SK-N-SH (cell line): ENCODE data around the gene GJB1. TPM values are rescaled to one million over a fixed set of nuclear protein-coding genes. Genes with fewer than 3 reads are reported as not detected.

Source experiments
- CTCF ChIA-PET: fragments of 300-600, 350-600 bp; formaldehyde crosslinking; extraction: SDS; loops from one replicate; lab custom pipeline; 2021; lab: Yijun Ruan, JAX
- POLR2A ChIA-PET: fragments of 350-600 bp; sonication (Branson Sonifier 250); formaldehyde crosslinking; extraction: SDS; loops from one replicate; lab custom pipeline; 2020; ENCODE audit warnings: antibody characterized with exemption, inconsistent platforms; lab: Yijun Ruan, JAX
- DNase-seq: peaks from one replicate; pipeline ENCODE4 v3.0.0; 2012
- H2AFZ ChIP-seq: fragments of 200-600 bp; sonication (generic); 2 replicates; pipeline ENCODE4 v1.8.1; 2016; ENCODE audit warnings: antibody characterized with exemption, mild to moderate bottlenecking, low read depth
- H3F3A ChIP-seq: fragments of 200-600 bp; sonication (generic); replicated peaks from 2 replicates; pipeline ENCODE3; 2016; ENCODE audit warnings: antibody characterized with exemption, mild to moderate bottlenecking; ENCODE audit not compliant: insufficient read depth
- H3K27ac ChIP-seq, 2 experiments: fragments of 200-500 bp in 1 of 2; fragments of 200-600 bp in 1 of 2; sonication (Bioruptor generic) in 1 of 2; sonication (generic), shearing (Covaris generic) in 1 of 2; 2 replicates each; pipeline versions ENCODE4 v1.5.1 to v1.6.1; 2014 to 2016; ENCODE audit warnings: low read depth in 2 of 2, inconsistent platforms in 1 of 2, low read length in 1 of 2, mild to moderate bottlenecking in 1 of 2, mixed read lengths in 1 of 2
- H3K27me3 ChIP-seq: fragments of 200-600 bp; sonication (generic), shearing (Covaris generic); 2 replicates; pipeline ENCODE4 v1.6.1; 2016; ENCODE audit warnings: mixed run types; ENCODE audit not compliant: insufficient read depth
- H3K36me3 ChIP-seq, 2 experiments: fragments of 200-500 bp in 1 of 2; fragments of 200-600 bp in 1 of 2; sonication (Bioruptor generic) in 1 of 2; sonication (generic) in 1 of 2; replicated peaks in 1 of 2; 2 replicates each; pipeline versions ENCODE3 to v1.5.1; 2014 to 2016; ENCODE audit warnings: low read length in 1 of 2, mild to moderate bottlenecking in 1 of 2; ENCODE audit not compliant: insufficient read depth in 2 of 2, control insufficient read depth in 1 of 2
- H3K4me1 ChIP-seq, 2 experiments: fragments of 200-500 bp in 1 of 2; fragments of 200-600 bp in 1 of 2; sonication (Bioruptor generic) in 1 of 2; sonication (generic), shearing (Covaris generic) in 1 of 2; 2 replicates each; pipeline versions ENCODE4 v1.5.1 to v1.6.1; 2014 to 2016; ENCODE audit warnings: low read depth in 1 of 2, low read length in 1 of 2, mixed run types in 1 of 2; ENCODE audit not compliant: insufficient read depth in 2 of 2, control insufficient read depth in 1 of 2
- H3K4me2 ChIP-seq: fragments of 200-600 bp; sonication (generic), shearing (Covaris generic); 2 replicates; pipeline ENCODE4 v1.6.1; 2017; ENCODE audit warnings: mixed run types
- H3K4me3 ChIP-seq, 2 experiments: fragments of 200-500 bp in 1 of 2; fragments of 200-600 bp in 1 of 2; sonication (Bioruptor generic) in 1 of 2; sonication (generic), shearing (Covaris generic) in 1 of 2; 2 replicates each; pipeline versions ENCODE4 v1.5.1 to v1.8.1; 2014 to 2016; ENCODE audit warnings: low read depth in 2 of 2, inconsistent platforms in 1 of 2, low read length in 1 of 2, mild to moderate bottlenecking in 1 of 2, mixed read lengths in 1 of 2, moderate library complexity in 1 of 2
- H3K79me2 ChIP-seq: fragments of 200-600 bp; sonication (generic); 2 replicates; pipeline ENCODE4 v1.8.1; 2017; ENCODE audit warnings: mild to moderate bottlenecking; ENCODE audit not compliant: insufficient read depth
- H3K9ac ChIP-seq: fragments of 200-600 bp; sonication (generic); 2 replicates; pipeline ENCODE4 v1.6.1; 2017; ENCODE audit warnings: mixed run types
- H3K9me2 ChIP-seq: fragments of 200-600 bp; sonication (generic); 2 replicates; pipeline ENCODE4 v1.6.1; 2017; ENCODE audit warnings: mixed run types
- H3K9me3 ChIP-seq: fragments of 200-600 bp; sonication (generic); 2 replicates; pipeline ENCODE4 v1.6.1; 2017; ENCODE audit warnings: mixed run types, mild to moderate bottlenecking, moderate library complexity
- H4K20me1 ChIP-seq: fragments of 200-600 bp; sonication (generic); 2 replicates; pipeline ENCODE4 v1.6.1; 2017; ENCODE audit warnings: mild to moderate bottlenecking, mixed run types; ENCODE audit not compliant: insufficient read depth
- CTCF ChIP-seq: fragments of 200-600 bp; sonication (generic); IDR thresholded peaks from 2 replicates; pipeline ENCODE4 v1.6.1; 2017; ENCODE audit warnings: antibody characterized with exemption, mild to moderate bottlenecking, moderate library complexity
- EP300 ChIP-seq, 2 experiments: IDR thresholded peaks; 2 replicates each; pipeline versions ENCODE4 v1.4.0 to v1.6.1; 2012; ENCODE audit warnings: borderline replicate concordance in 1 of 2, low read depth in 1 of 2, low read length in 1 of 2
- GATA2 ChIP-seq: sonication (generic); formaldehyde crosslinking; IDR thresholded peaks from 2 replicates; pipeline ENCODE4 v1.5.0; 2020; ENCODE audit warnings: mild to moderate bottlenecking, missing genetic modification reagents
- MXI1 ChIP-seq: IDR thresholded peaks from 2 replicates; pipeline ENCODE4 v1.6.1; 2012; ENCODE audit warnings: mild to moderate bottlenecking, low read depth, low read length, improper control_type of control experiment
- NFIC ChIP-seq: IDR thresholded peaks from 2 replicates; pipeline ENCODE4 v1.4.0; 2012; ENCODE audit warnings: borderline replicate concordance
- NRF1 ChIP-seq: IDR thresholded peaks from 2 replicates; pipeline ENCODE4 v1.6.1; 2012; ENCODE audit warnings: low read depth, mild to moderate bottlenecking, low read length
- RFX5 ChIP-seq: IDR thresholded peaks from 2 replicates; pipeline ENCODE4 v1.6.1; 2012; ENCODE audit warnings: mild to moderate bottlenecking, improper control_type of control experiment, low read length
- RXRA ChIP-seq: IDR thresholded peaks from 2 replicates; pipeline ENCODE4 v1.4.0; 2012; ENCODE audit warnings: low read depth, mild to moderate bottlenecking, borderline replicate concordance
- SIN3A ChIP-seq: IDR thresholded peaks from 2 replicates; pipeline ENCODE4 v1.6.1; 2012; ENCODE audit warnings: low read depth, mild to moderate bottlenecking, low read length, moderate library complexity, borderline replicate concordance
- SMC3 ChIP-seq: IDR thresholded peaks from 2 replicates; pipeline ENCODE4 v1.6.1; 2012; ENCODE audit warnings: low read depth, low read length, improper control_type of control experiment
- YY1 ChIP-seq: IDR thresholded peaks from 2 replicates; pipeline ENCODE4 v1.4.0; 2012; ENCODE audit warnings: low read depth, mild to moderate bottlenecking
- WGBS: methylation state at CpG from one replicate; pipeline ENCODE4 v1.1.6; 2017; ENCODE audit warnings: low lambda C conversion rate; 5-methylcytosine and 5-hydroxymethylcytosine counted together
- polyA plus RNA-seq, 3 experiments: library from polyadenylated mRNA; depleted of rRNA; stranded (reverse); fragments of >200 nt; gene quantifications; 2 replicates each; pipeline ENCODE4 v1.2.3, GENCODE V29; 2012
- TF ChIP-seq, protein P1 (sequence below): IDR thresholded peaks from 2 replicates; pipeline ENCODE4 v1.4.0; 2012; ENCODE audit warnings: low read depth

Gene GJB1
- polyA plus RNA-seq, 1 of the 3 experiments (the other 2 are of a cell fraction) = not detected

DNA sequence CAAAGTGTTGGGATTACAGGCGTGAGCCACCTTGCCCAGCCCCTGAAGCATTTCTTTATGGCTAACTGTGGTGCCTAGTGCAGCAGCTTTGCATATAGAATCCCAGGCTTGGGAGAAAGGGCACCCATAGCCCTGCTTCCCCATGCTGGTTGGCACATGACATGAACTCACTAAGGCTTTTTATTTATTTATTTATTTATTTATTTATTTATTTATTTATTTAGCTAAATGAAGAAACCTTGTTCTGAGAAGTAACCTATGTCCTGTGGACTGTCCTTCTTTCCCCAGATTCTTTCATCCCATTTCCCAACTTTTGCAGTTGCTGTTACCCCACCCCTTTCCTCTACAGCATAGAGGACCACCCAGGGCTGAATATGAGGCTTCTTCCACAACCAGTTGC, 1.9 kb upstream of the GJB1 start:
- POLR2A ChIA-PET = no interaction called here
- H3K9me3 ChIP-seq = no peaks in the 10 kb centered on the region
- H4K20me1 ChIP-seq = no peaks in the 10 kb centered on the region
- no peaks in the 10 kb centered on the region for H3K79me2 ChIP-seq
- TF ChIP-seq SIN3A = no peak
- H3F3A ChIP-seq = no peaks in the 10 kb centered on the region
- no peaks in the 10 kb centered on the region for H3K4me1 ChIP-seq
- H3K9ac ChIP-seq = no peak overlapping the region
- no peak overlapping the region for H3K4me3 ChIP-seq
- H2AFZ ChIP-seq = no peak overlapping the region
- peaks cover 56% of the 10 kb centered on the region for H3K27me3 ChIP-seq
- DNase-seq = no peak
- WGBS = 63% methylated on average over 1 of the region's 1 CpG
- H3K36me3 ChIP-seq = no peaks in the 10 kb centered on the region
- no peaks in the 10 kb centered on the region for H3K9me2 ChIP-seq
- H3K27ac ChIP-seq = no peak overlapping the region
- CTCF ChIA-PET = no interaction called here
- H3K4me2 ChIP-seq = no peak overlapping the region

- H3K9ac ChIP-seq = no peak overlapping the region
- CTCF ChIA-PET = no interaction called here
- H3K4me1 ChIP-seq = no peaks in the 10 kb centered on the region
- H3K27me3 ChIP-seq = peaks cover 39% of the 10 kb centered on the region
- no peak for TF ChIP-seq GATA2 (CRISPR knock-in tag)
- TF ChIP-seq EP300 (IDR thresholded peaks at IDR 0.05; ENCODE audit: borderline replicate concordance in 1 of 2, low read depth in 1 of 2, low read length in 1 of 2) = no peak
- TF ChIP-seq RXRA = no peak
- TF ChIP-seq CTCF = no peak
- TF ChIP-seq NFIC = no peak
- TF ChIP-seq, protein P1, sequence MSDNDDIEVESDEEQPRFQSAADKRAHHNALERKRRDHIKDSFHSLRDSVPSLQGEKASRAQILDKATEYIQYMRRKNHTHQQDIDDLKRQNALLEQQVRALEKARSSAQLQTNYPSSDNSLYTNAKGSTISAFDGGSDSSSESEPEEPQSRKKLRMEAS = no peak
- TF ChIP-seq MXI1 = no peak
- no peak for TF ChIP-seq YY1
- no peak for TF ChIP-seq SIN3A
- TF ChIP-seq NRF1 = no peak
- no peak for TF ChIP-seq SMC3
- no peak for TF ChIP-seq RFX5
- H3K9me2 ChIP-seq = no peaks in the 10 kb centered on the region
- H3K4me2 ChIP-seq = no peak overlapping the region
- H3K27ac ChIP-seq = no peak overlapping the region
- H3K36me3 ChIP-seq = no peaks in the 10 kb centered on the region
- no peak for DNase-seq
- no peaks in the 10 kb centered on the region for H3F3A ChIP-seq
- H4K20me1 ChIP-seq = no peaks in the 10 kb centered on the region
- no peaks in the 10 kb centered on the region for H3K9me3 ChIP-seq
- no peak overlapping the region for H2AFZ ChIP-seq
- H3K79me2 ChIP-seq = no peaks in the 10 kb centered on the region
- no peak overlapping the region for H3K4me3 ChIP-seq
- POLR2A ChIA-PET = no interaction called here
- 65% methylated on average over 26 of the region's 32 CpGs for WGBS
Measured at GRCh38 chrX:71224098-71224708, 1.2 kb downstream of the GJB1 start.
